Esophagus muscularis mucosa (tissue), 3 donors: ENCODE measurements around the gene PARVB.

Experiments used
- CTCF ChIP-seq, 3 experiments: fragments of 200-600 bp in 2 of 3; fragments of 450-650 bp in 1 of 3; sonication (generic) in 2 of 3; IDR thresholded peaks; one replicate each; pipeline ENCODE4 v1.5.1; 2017 to 2019; ENCODE audit warnings: antibody characterized with exemption in 3 of 3, mild to moderate bottlenecking in 2 of 3, moderate library complexity in 1 of 3
- POLR2A ChIP-seq: fragments of 450-650 bp; IDR thresholded peaks from one replicate; pipeline ENCODE4 v1.6.1; 2017; ENCODE audit warnings: antibody characterized with exemption, moderate library complexity, mild to moderate bottlenecking, low read depth
- POLR2AphosphoS5 ChIP-seq, 2 donors: sonication (generic); formaldehyde crosslinking; IDR thresholded peaks; one replicate each; pipeline ENCODE4 v1.6.1; 2017; ENCODE audit warnings: antibody characterized with exemption in 2 of 2

- TF ChIP-seq POLR2AphosphoS5 (IDR thresholded peaks at IDR 0.05) (no peak), CTCF (IDR thresholded peaks at IDR 0.05) (no peak), POLR2A (no peak)
These were observed 179.1 kb downstream of the PARVB start for GRCh38 chr22:44203203-44203602.
